Measurements from ENCODE around the gene LILRA2. TPM values are rescaled to one million over a fixed set of nuclear protein-coding genes. Genes with fewer than 3 reads are reported as not detected.
"Not testable (repeated sequence)": the region's sequence is repeated elsewhere in the genome, so short reads cannot be mapped to it uniquely, and the experiment has no call there.

LILRA2 gene
- total and polyA plus RNA-seq, 2 donors (not counting 1 experiment from before 2014, with no cell fraction given) = not detected

DNA sequence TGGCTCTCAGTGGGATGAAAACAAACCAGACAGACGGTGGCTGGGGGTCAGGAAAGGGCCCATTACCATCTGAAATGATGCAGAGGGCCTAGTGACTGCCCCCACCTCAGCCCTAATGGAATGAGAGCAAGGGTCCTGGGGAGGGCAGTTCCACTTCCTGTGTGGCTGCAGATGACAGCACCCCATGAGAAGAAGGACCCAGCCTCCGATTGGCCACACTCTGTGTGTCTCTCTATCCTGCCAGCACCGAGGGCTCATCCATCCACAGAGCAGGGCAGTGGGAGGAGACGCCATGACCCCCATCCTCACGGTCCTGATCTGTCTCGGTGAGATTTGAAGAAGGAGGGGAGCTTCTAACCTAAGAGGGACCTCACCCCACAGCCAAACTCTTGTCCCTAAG lies 57.2 kb downstream of the LILRA2 start:
- no peaks in the 10 kb centered on the region for H3K4me1 ChIP-seq (ENCODE audit: control insufficient read depth, extremely low read depth, insufficient read depth, low read length)
- H2AFZ ChIP-seq (ENCODE audit: low read length) = no peak overlapping the region
- H3K36me3 ChIP-seq (ENCODE audit: control insufficient read depth, insufficient read depth, low read length) = no peaks in the 10 kb centered on the region
- no peaks in the 10 kb centered on the region for H3K79me2 ChIP-seq (ENCODE audit: control insufficient read depth, insufficient read depth, low read length)
- H3K4me3 ChIP-seq (replicated peaks in 1 of 4; ENCODE audit: control extremely low read depth in 1 of 4, insufficient read depth in 1 of 4, low read depth in 3 of 4, low read length in 4 of 4) = no peak overlapping the region
- no peak overlapping the region for H3K27ac ChIP-seq (ENCODE audit: insufficient read depth, low read length)
- no peak for TF ChIP-seq EZH2 (IDR thresholded peaks at IDR 0.05; ENCODE audit: low read length, missing control alignments)
- TF ChIP-seq, protein P1, sequence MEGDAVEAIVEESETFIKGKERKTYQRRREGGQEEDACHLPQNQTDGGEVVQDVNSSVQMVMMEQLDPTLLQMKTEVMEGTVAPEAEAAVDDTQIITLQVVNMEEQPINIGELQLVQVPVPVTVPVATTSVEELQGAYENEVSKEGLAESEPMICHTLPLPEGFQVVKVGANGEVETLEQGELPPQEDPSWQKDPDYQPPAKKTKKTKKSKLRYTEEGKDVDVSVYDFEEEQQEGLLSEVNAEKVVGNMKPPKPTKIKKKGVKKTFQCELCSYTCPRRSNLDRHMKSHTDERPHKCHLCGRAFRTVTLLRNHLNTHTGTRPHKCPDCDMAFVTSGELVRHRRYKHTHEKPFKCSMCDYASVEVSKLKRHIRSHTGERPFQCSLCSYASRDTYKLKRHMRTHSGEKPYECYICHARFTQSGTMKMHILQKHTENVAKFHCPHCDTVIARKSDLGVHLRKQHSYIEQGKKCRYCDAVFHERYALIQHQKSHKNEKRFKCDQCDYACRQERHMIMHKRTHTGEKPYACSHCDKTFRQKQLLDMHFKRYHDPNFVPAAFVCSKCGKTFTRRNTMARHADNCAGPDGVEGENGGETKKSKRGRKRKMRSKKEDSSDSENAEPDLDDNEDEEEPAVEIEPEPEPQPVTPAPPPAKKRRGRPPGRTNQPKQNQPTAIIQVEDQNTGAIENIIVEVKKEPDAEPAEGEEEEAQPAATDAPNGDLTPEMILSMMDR (conservative IDR thresholded peaks at IDR 0.05 in 1 of 2, IDR thresholded peaks at IDR 0.05 in 1 of 2; ENCODE audit: low read depth in 1 of 2, low read length in 2 of 2) = no peak
- no peaks in the 10 kb centered on the region for H4K20me1 ChIP-seq (ENCODE audit: control insufficient read depth, extremely low read depth, insufficient read depth, low read length)
- H3K9ac ChIP-seq (ENCODE audit: insufficient read depth, low read length) = no peak overlapping the region
- H3K27me3 ChIP-seq (ENCODE audit: control insufficient read depth, insufficient read depth, low read length) = no peaks in the 10 kb centered on the region
- no peak for DNase-seq (ENCODE audit: low read depth in 2 of 2)
- no peak overlapping the region for H3K4me2 ChIP-seq (ENCODE audit: extremely low read depth, insufficient read depth, low read length)
- no peaks in the 10 kb centered on the region for H3K9me3 ChIP-seq (ENCODE audit: control insufficient read depth, insufficient read depth, low read depth, low read length)

DNA sequence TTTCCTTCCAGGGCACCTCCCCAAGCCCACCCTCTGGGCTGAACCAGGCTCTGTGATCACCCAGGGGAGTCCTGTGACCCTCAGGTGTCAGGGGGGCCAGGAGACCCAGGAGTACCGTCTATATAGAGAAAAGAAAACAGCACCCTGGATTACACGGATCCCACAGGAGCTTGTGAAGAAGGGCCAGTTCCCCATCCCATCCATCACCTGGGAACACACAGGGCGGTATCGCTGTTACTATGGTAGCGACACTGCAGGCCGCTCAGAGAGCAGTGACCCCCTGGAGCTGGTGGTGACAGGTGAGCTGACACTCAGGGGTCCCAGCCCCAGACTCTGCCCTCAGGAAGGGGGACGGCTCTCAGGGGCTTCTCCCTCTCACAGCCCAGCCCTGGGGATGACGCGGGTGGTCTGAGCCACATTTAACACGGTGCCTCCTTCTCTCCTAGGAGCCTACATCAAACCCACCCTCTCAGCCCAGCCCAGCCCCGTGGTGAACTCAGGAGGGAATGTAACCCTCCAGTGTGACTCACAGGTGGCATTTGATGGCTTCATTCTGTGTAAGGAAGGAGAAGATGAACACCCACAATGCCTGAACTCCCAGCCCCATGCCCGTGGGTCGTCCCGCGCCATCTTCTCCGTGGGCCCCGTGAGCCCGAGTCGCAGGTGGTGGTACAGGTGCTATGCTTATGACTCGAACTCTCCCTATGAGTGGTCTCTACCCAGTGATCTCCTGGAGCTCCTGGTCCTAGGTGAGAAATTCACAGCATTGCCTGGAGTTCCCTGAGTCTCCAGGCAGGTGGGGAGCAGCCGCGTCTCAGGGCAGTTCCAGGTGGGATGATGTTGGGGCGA lies 58.1 kb downstream of the LILRA2 start:
- not testable (repeated sequence) for H3K79me2 ChIP-seq (ENCODE audit: control insufficient read depth, insufficient read depth, low read length); H4K20me1 ChIP-seq (ENCODE audit: control insufficient read depth, extremely low read depth, insufficient read depth, low read length); H2AFZ ChIP-seq (ENCODE audit: low read length); DNase-seq (ENCODE audit: low read depth in 2 of 2); H3K27me3 ChIP-seq (ENCODE audit: control insufficient read depth, insufficient read depth, low read length); H3K4me1 ChIP-seq (ENCODE audit: control insufficient read depth, extremely low read depth, insufficient read depth, low read length); H3K36me3 ChIP-seq (ENCODE audit: control insufficient read depth, insufficient read depth, low read length); H3K9ac ChIP-seq (ENCODE audit: insufficient read depth, low read length); H3K27ac ChIP-seq (ENCODE audit: insufficient read depth, low read length); H3K4me2 ChIP-seq (ENCODE audit: extremely low read depth, insufficient read depth, low read length); H3K4me3 ChIP-seq (replicated peaks in 1 of 4; ENCODE audit: control extremely low read depth in 1 of 4, insufficient read depth in 1 of 4, low read depth in 3 of 4, low read length in 4 of 4); H3K9me3 ChIP-seq (ENCODE audit: control insufficient read depth, insufficient read depth, low read depth, low read length)

DNA sequence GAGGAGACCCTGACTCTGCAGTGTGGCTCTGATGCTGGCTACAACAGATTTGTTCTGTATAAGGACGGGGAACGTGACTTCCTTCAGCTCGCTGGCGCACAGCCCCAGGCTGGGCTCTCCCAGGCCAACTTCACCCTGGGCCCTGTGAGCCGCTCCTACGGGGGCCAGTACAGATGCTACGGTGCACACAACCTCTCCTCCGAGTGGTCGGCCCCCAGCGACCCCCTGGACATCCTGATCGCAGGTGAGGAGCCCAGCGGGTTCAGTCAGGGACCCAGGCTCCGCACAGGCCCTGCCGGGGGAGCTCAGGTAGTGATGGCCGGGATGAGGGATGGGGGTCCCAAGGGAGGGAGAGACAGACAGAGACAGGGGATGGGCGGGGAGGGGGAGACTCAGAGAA lies 58.9 kb downstream of the LILRA2 start:
- not testable (repeated sequence) for H3K79me2 ChIP-seq (ENCODE audit: control insufficient read depth, insufficient read depth, low read length); H3K27me3 ChIP-seq (ENCODE audit: control insufficient read depth, insufficient read depth, low read length); H3K4me3 ChIP-seq (replicated peaks in 1 of 4; ENCODE audit: control extremely low read depth in 1 of 4, insufficient read depth in 1 of 4, low read depth in 3 of 4, low read length in 4 of 4); H3K36me3 ChIP-seq (ENCODE audit: control insufficient read depth, insufficient read depth, low read length); H3K9ac ChIP-seq (ENCODE audit: insufficient read depth, low read length); H3K27ac ChIP-seq (ENCODE audit: insufficient read depth, low read length); H3K4me2 ChIP-seq (ENCODE audit: extremely low read depth, insufficient read depth, low read length); H2AFZ ChIP-seq (ENCODE audit: low read length); H4K20me1 ChIP-seq (ENCODE audit: control insufficient read depth, extremely low read depth, insufficient read depth, low read length); DNase-seq (ENCODE audit: low read depth in 2 of 2); H3K4me1 ChIP-seq (ENCODE audit: control insufficient read depth, extremely low read depth, insufficient read depth, low read length); H3K9me3 ChIP-seq (ENCODE audit: control insufficient read depth, insufficient read depth, low read depth, low read length)

DNA sequence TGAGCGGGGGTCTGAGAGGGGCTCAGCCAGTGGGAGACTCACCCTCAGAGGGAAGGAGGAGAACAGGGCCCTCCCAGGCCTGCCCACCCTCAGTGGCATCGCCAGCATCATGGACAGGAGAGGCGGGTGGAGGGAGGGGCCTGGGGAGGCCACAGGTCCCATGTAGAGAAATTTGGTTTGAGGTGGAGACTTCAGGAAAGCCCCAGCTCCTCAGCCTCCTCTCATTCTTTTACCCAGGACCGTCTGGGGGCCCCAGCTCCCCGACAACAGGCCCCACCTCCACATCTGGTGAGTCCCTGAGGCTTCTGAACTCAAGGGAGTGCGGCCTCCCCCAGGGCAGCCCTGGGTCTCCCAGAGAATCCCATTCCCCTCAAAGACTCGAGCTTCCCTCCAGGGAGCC lies 59.8 kb downstream of the LILRA2 start:
- H3K4me1 ChIP-seq (ENCODE audit: control insufficient read depth, extremely low read depth, insufficient read depth, low read length) = no peaks in the 10 kb centered on the region
- no peak overlapping the region for H3K9ac ChIP-seq (ENCODE audit: insufficient read depth, low read length)
- no peaks in the 10 kb centered on the region for H4K20me1 ChIP-seq (ENCODE audit: control insufficient read depth, extremely low read depth, insufficient read depth, low read length)
- H3K4me3 ChIP-seq (replicated peaks in 1 of 4; ENCODE audit: control extremely low read depth in 1 of 4, insufficient read depth in 1 of 4, low read depth in 3 of 4, low read length in 4 of 4) = no peak overlapping the region
- no peak overlapping the region for H3K27ac ChIP-seq (ENCODE audit: insufficient read depth, low read length)
- no peak for DNase-seq (ENCODE audit: low read depth in 2 of 2)
- H3K9me3 ChIP-seq (ENCODE audit: control insufficient read depth, insufficient read depth, low read depth, low read length) = no peaks in the 10 kb centered on the region
- TF ChIP-seq, protein P1 (conservative IDR thresholded peaks at IDR 0.05 in 1 of 2, IDR thresholded peaks at IDR 0.05 in 1 of 2; ENCODE audit: low read depth in 1 of 2, low read length in 2 of 2) = no peak
- no peak for TF ChIP-seq EZH2 (IDR thresholded peaks at IDR 0.05; ENCODE audit: low read length, missing control alignments)
- H3K79me2 ChIP-seq (ENCODE audit: control insufficient read depth, insufficient read depth, low read length) = no peaks in the 10 kb centered on the region
- no peak overlapping the region for H2AFZ ChIP-seq (ENCODE audit: low read length)
- no peak overlapping the region for H3K4me2 ChIP-seq (ENCODE audit: extremely low read depth, insufficient read depth, low read length)
- H3K27me3 ChIP-seq (ENCODE audit: control insufficient read depth, insufficient read depth, low read length) = no peaks in the 10 kb centered on the region
- no peaks in the 10 kb centered on the region for H3K36me3 ChIP-seq (ENCODE audit: control insufficient read depth, insufficient read depth, low read length)

DNA sequence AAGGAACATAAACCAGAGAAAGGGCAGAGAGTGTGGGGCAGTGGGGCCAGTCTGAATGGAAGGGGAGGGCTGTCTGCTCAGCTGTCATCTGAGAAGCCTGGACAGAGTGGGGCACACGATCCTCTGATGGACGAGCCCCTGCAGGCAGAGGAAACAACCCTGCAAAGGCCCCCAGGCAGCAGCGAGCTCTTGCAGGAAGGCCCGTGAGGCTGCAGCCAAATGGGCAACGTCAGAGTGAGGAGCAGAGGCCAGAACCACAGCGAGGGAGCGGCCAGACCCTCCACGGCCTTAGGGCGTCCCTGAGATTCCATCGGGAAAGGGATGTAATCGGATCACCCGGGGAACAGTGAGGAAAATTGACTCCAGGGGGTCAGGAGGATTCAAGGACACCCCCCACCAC lies 62.5 kb downstream of the LILRA2 start:
- not testable (repeated sequence) for H3K4me1 ChIP-seq (ENCODE audit: control insufficient read depth, extremely low read depth, insufficient read depth, low read length); H3K36me3 ChIP-seq (ENCODE audit: control insufficient read depth, insufficient read depth, low read length); H3K9ac ChIP-seq (ENCODE audit: insufficient read depth, low read length); H3K27me3 ChIP-seq (ENCODE audit: control insufficient read depth, insufficient read depth, low read length); H2AFZ ChIP-seq (ENCODE audit: low read length); H4K20me1 ChIP-seq (ENCODE audit: control insufficient read depth, extremely low read depth, insufficient read depth, low read length); DNase-seq (ENCODE audit: low read depth in 2 of 2); H3K4me3 ChIP-seq (replicated peaks in 1 of 4; ENCODE audit: control extremely low read depth in 1 of 4, insufficient read depth in 1 of 4, low read depth in 3 of 4, low read length in 4 of 4); H3K4me2 ChIP-seq (ENCODE audit: extremely low read depth, insufficient read depth, low read length); H3K27ac ChIP-seq (ENCODE audit: insufficient read depth, low read length); H3K79me2 ChIP-seq (ENCODE audit: control insufficient read depth, insufficient read depth, low read length); H3K9me3 ChIP-seq (ENCODE audit: control insufficient read depth, insufficient read depth, low read depth, low read length)
